IMR-90 (cell line): ENCODE measurements around the gene GTPBP4. TPM values are rescaled to one million over a fixed set of nuclear protein-coding genes. Genes with fewer than 3 reads are reported as not detected.

Source experiments
- ATAC-seq: fragments of 200-7000 bp; cut with Tn5 transposase; 2 replicates; pipeline ENCODE4 v1.9.1; 2020; ENCODE audit warnings: low read depth, mild to moderate bottlenecking, moderate library complexity
- BruUV-seq: library from RNA; stranded (reverse); fragments of 400-500 nt; replicated peaks from 2 replicates; lab custom pipeline; 2021; lab: Mats Ljungman, UMichigan
- CTCF ChIA-PET: fragments of 300-600 bp; formaldehyde crosslinking; extraction: SDS; loops from one replicate; lab custom pipeline; 2021; ENCODE audit warnings: antibody characterized with exemption; lab: Yijun Ruan, JAX
- POLR2A ChIA-PET: fragments of 300-600 bp; sonication (Branson Sonifier 250); formaldehyde crosslinking; loops from one replicate; lab custom pipeline; 2022; ENCODE audit warnings: antibody characterized with exemption; ENCODE audit not compliant: unreplicated experiment; lab: Charles Lee
- DNase-seq: peaks from one replicate; pipeline ENCODE4 v3.0.0; 2013
- H2AFZ ChIP-seq: replicated peaks from 2 replicates; pipeline ENCODE3; 2013; ENCODE audit warnings: low read length, mild to moderate bottlenecking; ENCODE audit not compliant: poor library complexity
- H2AK5ac ChIP-seq: 2 replicates; pipeline ENCODE4 v1.6.1; 2013; ENCODE audit warnings: low read depth, low read length, inconsistent platforms
- H2AK9ac ChIP-seq: replicated peaks from 2 replicates; pipeline ENCODE3; 2013; ENCODE audit warnings: mild to moderate bottlenecking, low read depth, low read length, moderate library complexity; ENCODE audit not compliant: poor library complexity
- H2BK120ac ChIP-seq: 2 replicates; pipeline ENCODE4 v1.6.1; 2013; ENCODE audit warnings: low read depth, low read length, inconsistent platforms
- H2BK15ac ChIP-seq: 3 replicates; pipeline ENCODE4 v1.6.1; 2013; ENCODE audit warnings: low read depth, low read length, inconsistent platforms
- H2BK20ac ChIP-seq: 2 replicates; pipeline ENCODE4 v1.6.1; 2013; ENCODE audit warnings: low read depth, mild to moderate bottlenecking, inconsistent platforms, low read length, moderate library complexity
- H2BK5ac ChIP-seq: 2 replicates; pipeline ENCODE4 v1.6.1; 2013; ENCODE audit warnings: mild to moderate bottlenecking, low read depth, low read length, inconsistent platforms; ENCODE audit not compliant: poor library complexity, severe bottlenecking
- H3K14ac ChIP-seq: replicated peaks from 2 replicates; pipeline ENCODE4 v1.6.1; 2013; ENCODE audit warnings: low read depth, low read length, inconsistent platforms
- H3K18ac ChIP-seq: 2 replicates; pipeline ENCODE4 v1.6.1; 2013; ENCODE audit warnings: low read depth, low read length, control low read depth
- H3K23ac ChIP-seq: 2 replicates; pipeline ENCODE4 v1.6.1; 2013; ENCODE audit warnings: low read depth, low read length, inconsistent platforms
- H3K27ac ChIP-seq: 2 replicates; pipeline ENCODE4 v1.5.1; 2013; ENCODE audit warnings: mild to moderate bottlenecking, control low read depth, low read length; ENCODE audit not compliant: insufficient read depth
- H3K27me3 ChIP-seq: 2 replicates; pipeline ENCODE4 v1.6.1; 2013; ENCODE audit warnings: low read length; ENCODE audit not compliant: control insufficient read depth, insufficient read depth
- H3K36me3 ChIP-seq: 2 replicates; pipeline ENCODE4 v1.6.1; 2013; ENCODE audit warnings: low read length, mixed read lengths; ENCODE audit not compliant: control insufficient read depth, insufficient read depth
- H3K4ac ChIP-seq: 2 replicates; pipeline ENCODE4 v1.6.1; 2013; ENCODE audit warnings: low read depth, low read length, inconsistent platforms
- H3K4me1 ChIP-seq: 2 replicates; pipeline ENCODE4 v1.6.1; 2013; ENCODE audit warnings: low read length, mixed read lengths; ENCODE audit not compliant: control insufficient read depth, insufficient read depth
- H3K4me2 ChIP-seq: 2 replicates; pipeline ENCODE4 v1.6.1; 2013; ENCODE audit warnings: low read depth, mild to moderate bottlenecking, control low read depth, low read length, moderate library complexity
- H3K4me3 ChIP-seq: 2 replicates; pipeline ENCODE4 v1.5.1; 2013; ENCODE audit warnings: low read depth, mild to moderate bottlenecking, control low read depth, low read length, moderate library complexity; ENCODE audit not compliant: insufficient read depth
- H3K56ac ChIP-seq: 2 replicates; pipeline ENCODE4 v1.6.1; 2013; ENCODE audit warnings: low read length, inconsistent platforms; ENCODE audit not compliant: insufficient read depth; ENCODE audit errors: extremely low read depth
- H3K79me1 ChIP-seq, 2 experiments: 2 replicates each; pipeline ENCODE4 v1.6.1; 2013; ENCODE audit warnings: low read length in 2 of 2, inconsistent platforms in 1 of 2, low read depth in 1 of 2
- H3K9ac ChIP-seq: 2 replicates; pipeline ENCODE4 v1.6.1; 2013; ENCODE audit warnings: low read depth, low read length, control low read depth
- H3K9me1 ChIP-seq: 2 replicates; pipeline ENCODE4 v1.6.1; 2013; ENCODE audit warnings: low read length, inconsistent platforms; ENCODE audit not compliant: insufficient read depth
- H3K9me3 ChIP-seq: 2 replicates; pipeline ENCODE4 v1.6.1; 2013; ENCODE audit warnings: low read length; ENCODE audit not compliant: control insufficient read depth, insufficient read depth
- H4K20me1 ChIP-seq: 2 replicates; pipeline ENCODE4 v1.6.1; 2013; ENCODE audit warnings: low read length, inconsistent platforms; ENCODE audit not compliant: insufficient read depth
- H4K5ac ChIP-seq: 2 replicates; pipeline ENCODE4 v1.6.1; 2013; ENCODE audit warnings: mild to moderate bottlenecking, low read depth, low read length, control low read depth
- H4K8ac ChIP-seq, 2 experiments: 2 replicates each; pipeline ENCODE4 v1.6.1; 2013; ENCODE audit warnings: low read depth in 2 of 2, low read length in 2 of 2, control low read depth in 1 of 2, inconsistent platforms in 1 of 2
- H4K91ac ChIP-seq: 2 replicates; pipeline ENCODE4 v1.6.1; 2013; ENCODE audit warnings: low read depth, low read length, inconsistent platforms; ENCODE audit not compliant: insufficient read depth
- BHLHE40 ChIP-seq: fragments of 150-350 bp; IDR thresholded peaks from 2 replicates; pipeline ENCODE4 v1.6.1; 2016; ENCODE audit warnings: mild to moderate bottlenecking, low read depth, low read length
- CHD1 ChIP-seq: IDR thresholded peaks from 2 replicates; pipeline ENCODE4 v1.6.1; 2012; ENCODE audit warnings: low read depth, low read length, improper control_type of control experiment
- FOS ChIP-seq: fragments of 150-350 bp; IDR thresholded peaks from 2 replicates; pipeline ENCODE4 v1.6.1; 2016; ENCODE audit warnings: low read depth, low read length
- MAFK ChIP-seq: IDR thresholded peaks from 2 replicates; pipeline ENCODE4 v1.6.1; 2012; ENCODE audit warnings: low read depth, low read length, improper control_type of control experiment
- MAZ ChIP-seq: IDR thresholded peaks from 2 replicates; pipeline ENCODE4 v1.6.1; 2012; ENCODE audit warnings: low read depth, mild to moderate bottlenecking, low read length, improper control_type of control experiment, moderate library complexity, borderline replicate concordance
- RCOR1 ChIP-seq: IDR thresholded peaks from 2 replicates; pipeline ENCODE4 v1.6.1; 2012; ENCODE audit warnings: mild to moderate bottlenecking, low read length, improper control_type of control experiment; ENCODE audit not compliant: insufficient replicate concordance
- WGBS, 2 experiments: methylation state at CpG; one replicate each; pipeline versions ENCODE4 v1.1.5 to v1.1.7; 2013; ENCODE audit warnings: missing lambda C conversion rate in 2 of 2; ENCODE audit not compliant: insufficient read length in 1 of 2; ENCODE audit errors: extremely low coverage in 2 of 2; 5-methylcytosine and 5-hydroxymethylcytosine counted together
- dilution Hi-C: fragments of 300-500 bp; cut with HindIII; formaldehyde crosslinking; loops from one replicate; pipeline ENCODE4 v1.14.3; 2018; ENCODE audit warnings: low sequenced_read_pairs; ENCODE audit not compliant: unreplicated experiment
- in situ Hi-C: fragments of 300-500 bp; cut with MboI; formaldehyde crosslinking; loops from 3 replicates; pipeline ENCODE4 v1.14.3; 2019; ENCODE audit warnings: low sequenced_read_pairs, inconsistent platforms, mixed read lengths
- intact Hi-C: fragments of 100-400 bp; cut with micrococcal nuclease; formaldehyde crosslinking; loops from 2 replicates; pipeline ENCODE4 v1.10.0; 2022
- polyA plus RNA-seq, 3 experiments: library from polyadenylated mRNA; depleted of rRNA; stranded (reverse); fragments of >200 nt; gene quantifications; 2 replicates each; pipeline ENCODE4 v1.2.3, GENCODE V29; 2012; ENCODE audit warnings: low replicate concordance in 1 of 3
- total RNA-seq: library from RNA; depleted of rRNA; stranded (reverse); fragments of >200 nt; gene quantifications from 2 replicates; pipeline ENCODE4 v1.2.3, GENCODE V29; 2012
- TF ChIP-seq, protein P1 (sequence below): fragments of 150-350 bp; IDR thresholded peaks from 2 replicates; pipeline ENCODE4 v1.6.1; 2016; ENCODE audit warnings: low read depth, mild to moderate bottlenecking, low read length, moderate library complexity, borderline replicate concordance

Gene GTPBP4
- total and polyA plus RNA-seq, 2 of the 4 experiments (the other 2 are of a cell fraction): 46.2 to 48.6 TPM

GRCh38 chr10:963655-964054 lies 24.6 kb upstream of the GTPBP4 start:
- Histone ChIP-seq H2AK5ac (no peak overlapping the region), H3K4ac (no peak overlapping the region), H3K9me1 (no peaks in the 10 kb centered on the region), H3K56ac (no peak overlapping the region), H2BK15ac (no peak overlapping the region), H3K9me3 (no peaks in the 10 kb centered on the region), H3K27me3 (peaks cover 9% of the 10 kb centered on the region), H3K9ac (no peak overlapping the region), H2BK20ac (no peak overlapping the region), H2AFZ (no peak overlapping the region), H3K79me1 (no peaks in the 10 kb centered on the region), H3K4me3 (no peak overlapping the region), H3K14ac (no peak overlapping the region), H2BK120ac (no peak overlapping the region), H3K4me2 (no peak overlapping the region), H3K36me3 (no peaks in the 10 kb centered on the region), H3K4me1 (no peaks in the 10 kb centered on the region), H3K23ac (no peak overlapping the region), H4K8ac (no peak overlapping the region), H3K18ac (no peak overlapping the region), H3K27ac (no peak overlapping the region), H2AK9ac (no peak overlapping the region), H4K5ac (no peak overlapping the region), H2BK5ac (no peak overlapping the region), H4K91ac (no peak overlapping the region), H4K20me1 (no peaks in the 10 kb centered on the region)
- CTCF ChIA-PET: no interaction called here
- ATAC-seq: no peak
- no TSS peak for BruUV-seq
- DNase-seq: no peak
- TF ChIP-seq BHLHE40: no peak
- no peak for TF ChIP-seq MAFK
- TF ChIP-seq, protein P1, sequence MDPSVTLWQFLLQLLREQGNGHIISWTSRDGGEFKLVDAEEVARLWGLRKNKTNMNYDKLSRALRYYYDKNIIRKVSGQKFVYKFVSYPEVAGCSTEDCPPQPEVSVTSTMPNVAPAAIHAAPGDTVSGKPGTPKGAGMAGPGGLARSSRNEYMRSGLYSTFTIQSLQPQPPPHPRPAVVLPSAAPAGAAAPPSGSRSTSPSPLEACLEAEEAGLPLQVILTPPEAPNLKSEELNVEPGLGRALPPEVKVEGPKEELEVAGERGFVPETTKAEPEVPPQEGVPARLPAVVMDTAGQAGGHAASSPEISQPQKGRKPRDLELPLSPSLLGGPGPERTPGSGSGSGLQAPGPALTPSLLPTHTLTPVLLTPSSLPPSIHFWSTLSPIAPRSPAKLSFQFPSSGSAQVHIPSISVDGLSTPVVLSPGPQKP: no peak
- TF ChIP-seq RCOR1: no peak
- TF ChIP-seq MAZ: no peak
- TF ChIP-seq CHD1: no peak
- TF ChIP-seq FOS: no peak
- no CpG with 5 or more reads among the region's 4 CpGs for WGBS, 2 experiments
- intact Hi-C loops (no loop called here), in situ Hi-C loops (no loop called here), dilution Hi-C loops (no loop called here)
- POLR2A ChIA-PET: no interaction called here
